Thyroid gland (tissue), 4 donors: ENCODE results near the gene IFNA8.

Experiments used
- POLR2A ChIP-seq, 2 donors: fragments of 450-650 bp; IDR thresholded peaks; one replicate each; pipeline ENCODE4 v1.6.1; 2017; ENCODE audit warnings: antibody characterized with exemption in 2 of 2, mild to moderate bottlenecking in 2 of 2, moderate library complexity in 1 of 2
- TF ChIP-seq, protein P1 (sequence below), 6 experiments: fragments of 200-600 bp in 3 of 6; fragments of 450-650 bp in 3 of 6; sonication (generic) in 3 of 6; IDR thresholded peaks; one replicate each; pipeline ENCODE4 v1.5.1; 2016 to 2019; ENCODE audit warnings: antibody characterized with exemption in 6 of 6, mild to moderate bottlenecking in 2 of 6, inconsistent platforms in 1 of 6, moderate library complexity in 1 of 6

GRCh38 chr9:21404146-21404545 lies 4.8 kb upstream of the IFNA8 start:
- TF ChIP-seq, protein P1, sequence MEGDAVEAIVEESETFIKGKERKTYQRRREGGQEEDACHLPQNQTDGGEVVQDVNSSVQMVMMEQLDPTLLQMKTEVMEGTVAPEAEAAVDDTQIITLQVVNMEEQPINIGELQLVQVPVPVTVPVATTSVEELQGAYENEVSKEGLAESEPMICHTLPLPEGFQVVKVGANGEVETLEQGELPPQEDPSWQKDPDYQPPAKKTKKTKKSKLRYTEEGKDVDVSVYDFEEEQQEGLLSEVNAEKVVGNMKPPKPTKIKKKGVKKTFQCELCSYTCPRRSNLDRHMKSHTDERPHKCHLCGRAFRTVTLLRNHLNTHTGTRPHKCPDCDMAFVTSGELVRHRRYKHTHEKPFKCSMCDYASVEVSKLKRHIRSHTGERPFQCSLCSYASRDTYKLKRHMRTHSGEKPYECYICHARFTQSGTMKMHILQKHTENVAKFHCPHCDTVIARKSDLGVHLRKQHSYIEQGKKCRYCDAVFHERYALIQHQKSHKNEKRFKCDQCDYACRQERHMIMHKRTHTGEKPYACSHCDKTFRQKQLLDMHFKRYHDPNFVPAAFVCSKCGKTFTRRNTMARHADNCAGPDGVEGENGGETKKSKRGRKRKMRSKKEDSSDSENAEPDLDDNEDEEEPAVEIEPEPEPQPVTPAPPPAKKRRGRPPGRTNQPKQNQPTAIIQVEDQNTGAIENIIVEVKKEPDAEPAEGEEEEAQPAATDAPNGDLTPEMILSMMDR (IDR thresholded peaks at IDR 0.05), result no peak
- no peak for TF ChIP-seq POLR2A (IDR thresholded peaks at IDR 0.05)
